Fibroblast of the aortic adventitia (primary cell): ENCODE results near the gene WDR43. TPM values are rescaled to one million over a fixed set of nuclear protein-coding genes. Genes with fewer than 3 reads are reported as not detected.
"Not testable (repeated sequence)": the region's sequence is repeated elsewhere in the genome, so short reads cannot be mapped to it uniquely, and the experiment has no call there.

ENCODE experiments used
- DNase-seq: peaks from one replicate; pipeline ENCODE4 v3.0.0-alpha.2; 2010; ENCODE audit warnings: low read depth
- H3K4me3 ChIP-seq: 2 replicates; pipeline ENCODE4 v1.5.1; 2011; ENCODE audit warnings: low read depth, mild to moderate bottlenecking, control low read depth, low read length, moderate library complexity
- CTCF ChIP-seq: IDR thresholded peaks from 2 replicates; pipeline ENCODE4 v1.5.1; 2011; ENCODE audit warnings: mild to moderate bottlenecking, low read length, control low read depth, inconsistent platforms; ENCODE audit not compliant: insufficient read depth
- total RNA-seq: library from RNA; depleted of rRNA; stranded (reverse); fragments of >200 nt; gene quantifications from 2 replicates; pipeline ENCODE4 v1.2.3, GENCODE V29; 2012; ENCODE audit warnings: low replicate concordance

The WDR43 gene
- total RNA-seq, 1 donor = 80.2 TPM

- no peak overlapping the region for H3K4me3 ChIP-seq
- no peak for TF ChIP-seq CTCF
- no peak for DNase-seq
Observed at GRCh38 chr2:28972778-28973335, 78.4 kb downstream of the WDR43 start.

DNA sequence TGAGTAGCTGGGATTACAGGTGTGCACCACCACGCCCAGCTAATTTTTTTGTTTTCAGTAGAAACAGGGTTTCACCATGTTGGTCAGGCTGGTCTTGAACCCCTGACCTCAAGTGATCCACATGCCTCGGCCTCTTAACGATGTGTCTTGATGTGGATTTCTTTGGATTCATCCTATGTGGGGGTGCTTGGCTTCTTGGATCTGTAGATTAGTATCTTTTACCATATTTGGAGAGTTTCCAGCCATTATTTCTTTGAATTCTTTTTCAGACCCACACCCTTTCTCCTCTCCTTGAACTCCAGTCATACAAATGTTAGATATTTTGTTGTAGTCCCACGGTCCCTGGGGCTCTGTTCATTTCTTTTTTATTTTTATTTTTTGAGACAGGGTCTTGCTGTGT is 79.8 kb downstream of the WDR43 start:
- H3K4me3 ChIP-seq = no peak overlapping the region
- TF ChIP-seq CTCF = no peak
- no peak for DNase-seq

- no peak overlapping the region for H3K4me3 ChIP-seq
- no peak for TF ChIP-seq CTCF
- DNase-seq = no peak
Observed at GRCh38 chr2:28975671-28976070, 81.2 kb downstream of the WDR43 start.

GRCh38 chr2:28976584-28976983 is 82.1 kb downstream of the WDR43 start:
- no peak overlapping the region for H3K4me3 ChIP-seq

DNA sequence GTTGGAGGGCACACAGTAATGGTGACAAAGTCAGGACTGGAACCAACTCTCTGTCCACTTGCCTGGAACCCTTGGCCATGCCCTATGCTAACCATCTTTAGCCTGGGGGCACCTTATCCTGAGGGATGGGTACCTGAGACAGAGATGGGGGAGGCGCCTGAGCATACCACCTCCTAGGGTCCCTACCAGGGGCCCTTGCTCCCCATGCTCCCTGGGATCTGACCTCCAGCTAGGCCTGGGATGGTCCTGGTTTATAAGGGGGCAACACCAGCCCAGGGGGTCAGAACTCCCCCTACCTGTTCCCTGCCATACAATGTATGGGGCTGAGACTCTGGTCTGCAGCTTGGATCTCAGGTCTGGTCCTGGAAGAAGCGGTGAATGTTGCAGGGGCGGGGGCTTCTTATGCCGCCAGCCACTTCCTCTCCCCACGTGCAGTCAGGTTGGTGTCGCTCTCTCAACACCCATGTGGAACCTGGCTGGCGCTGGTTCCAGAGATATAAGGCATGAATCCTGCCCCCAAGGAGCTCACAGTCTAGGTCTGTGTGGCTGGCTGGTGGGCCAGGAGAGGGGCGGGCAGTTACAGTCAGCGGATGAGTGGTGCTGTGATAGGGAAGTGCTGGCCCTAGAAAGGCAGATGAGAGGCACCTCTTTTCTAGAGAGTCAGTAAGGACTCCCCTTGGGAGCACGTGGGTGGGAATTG is 82.9 kb downstream of the WDR43 start:
- DNase-seq = no peak
- TF ChIP-seq CTCF = no peak
- no peak overlapping the region for H3K4me3 ChIP-seq

More at GRCh38 chr2:28976584-28976983, 82.1 kb downstream of the WDR43 start:
- peak; percentile 40 for DNase-seq
- no peak for TF ChIP-seq CTCF

DNA sequence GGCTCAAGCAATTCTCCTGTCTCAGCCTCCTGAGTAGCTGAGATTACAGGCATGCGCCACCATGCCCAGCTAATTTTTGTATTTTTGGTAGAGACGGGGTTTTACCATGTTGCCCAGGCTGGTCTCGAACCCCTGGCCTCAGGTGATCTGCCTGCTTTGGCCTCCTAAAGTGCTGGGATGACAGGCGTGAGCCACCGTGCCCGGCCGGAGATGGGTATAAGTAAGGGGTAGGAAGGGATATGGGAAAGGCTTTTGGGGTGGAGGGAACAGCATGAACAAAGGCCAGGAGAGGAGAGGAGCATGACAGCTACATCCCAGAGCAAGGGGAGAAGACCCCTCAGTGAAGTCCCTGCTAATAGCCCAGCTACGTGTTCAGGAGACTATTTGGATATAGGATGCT is 83.5 kb downstream of the WDR43 start:
- H3K4me3 ChIP-seq, DNase-seq: not testable (repeated sequence)

- H3K4me3 ChIP-seq = no peak overlapping the region
- no peak for DNase-seq
- TF ChIP-seq CTCF = no peak
Observed at GRCh38 chr2:28978606-28979005, 84.1 kb downstream of the WDR43 start.
